GM21619 (cell line): Measurements from ENCODE around the gene CARNS1.
"Not testable (repeated sequence)": the region's sequence is repeated elsewhere in the genome, so short reads cannot be mapped to it uniquely, and the experiment has no call there.

Experiments
- ATAC-seq: cut with Tn5 transposase; IDR thresholded peaks from one replicate; pipeline ENCODE4 v1.9.1; 2021; ENCODE audit not compliant: unreplicated experiment

Gene CARNS1

DNA sequence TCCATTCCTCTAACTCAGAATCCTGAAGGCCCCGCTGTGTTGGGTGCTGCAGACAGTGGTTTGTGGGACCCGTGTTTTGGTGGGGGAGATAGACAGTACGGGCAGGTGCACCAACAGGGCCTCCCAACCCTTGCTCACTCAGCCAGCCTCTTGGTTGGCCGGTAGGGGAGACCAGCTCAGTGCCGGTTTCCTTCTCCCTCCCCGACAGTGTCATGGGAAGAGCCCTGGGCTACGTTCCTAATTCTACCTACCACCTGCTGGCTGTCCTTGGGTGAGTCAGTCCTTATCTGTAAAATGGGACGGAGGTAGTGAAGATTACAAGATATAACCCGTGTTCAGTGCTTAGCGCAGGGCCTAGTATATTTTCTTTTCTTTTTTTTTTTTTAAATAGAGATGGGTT is 47.7 kb downstream of the CARNS1 start:
- ATAC-seq: no peak

- ATAC-seq: no peak
Observed at GRCh38 chr11:67463680-67464410, 48.4 kb downstream of the CARNS1 start.

- peak; percentile 46 for ATAC-seq
Observed at GRCh38 chr11:67464411-67465188, 49.1 kb downstream of the CARNS1 start.

DNA sequence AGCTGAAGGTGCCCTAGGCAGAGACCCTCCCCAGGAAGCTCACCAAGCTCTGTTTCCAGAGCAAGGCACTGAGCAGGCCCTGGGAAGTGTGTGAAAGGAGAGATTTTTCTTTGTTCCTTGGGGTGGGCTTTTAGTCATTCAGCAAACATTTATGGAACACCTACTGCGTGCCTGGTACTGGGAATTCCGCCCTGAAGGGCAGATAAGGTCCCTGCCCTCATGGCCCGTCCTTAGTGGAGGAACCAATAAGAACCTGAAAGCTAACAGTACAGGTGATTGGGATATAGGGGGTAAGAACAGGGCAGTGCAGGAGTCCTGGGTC is 49.7 kb downstream of the CARNS1 start:
- ATAC-seq: no peak

GRCh38 chr11:67465530-67465929 is 50.1 kb downstream of the CARNS1 start:
- ATAC-seq: not testable (repeated sequence)

DNA sequence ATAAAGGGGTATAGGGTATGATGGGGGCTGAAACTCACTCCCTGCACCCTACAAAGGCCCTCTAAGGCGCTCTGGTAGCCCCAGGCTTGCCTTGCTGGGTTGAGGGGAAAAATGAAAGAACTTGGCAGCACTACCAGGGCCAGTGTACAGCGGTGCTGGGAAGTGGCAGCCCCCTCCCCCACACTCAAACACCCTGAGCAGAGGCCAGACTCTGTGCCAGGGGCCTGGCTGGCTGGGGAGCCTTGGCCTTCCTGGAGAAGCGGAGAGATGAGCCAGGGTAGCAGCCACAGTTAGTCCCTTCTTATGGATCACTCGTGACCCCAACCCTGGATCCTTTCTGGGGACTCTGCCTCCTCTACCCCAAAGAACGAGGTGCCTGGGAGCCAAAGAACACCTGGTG is 50.9 kb downstream of the CARNS1 start:
- ATAC-seq: no peak

- ATAC-seq: no peak
Observed at GRCh38 chr11:67466962-67467771, 51.7 kb downstream of the CARNS1 start.

GRCh38 chr11:67468056-67468455 is 52.6 kb downstream of the CARNS1 start:
- no peak for ATAC-seq

GRCh38 chr11:67468456-67468758 is 52.9 kb downstream of the CARNS1 start:
- ATAC-seq: no peak

DNA sequence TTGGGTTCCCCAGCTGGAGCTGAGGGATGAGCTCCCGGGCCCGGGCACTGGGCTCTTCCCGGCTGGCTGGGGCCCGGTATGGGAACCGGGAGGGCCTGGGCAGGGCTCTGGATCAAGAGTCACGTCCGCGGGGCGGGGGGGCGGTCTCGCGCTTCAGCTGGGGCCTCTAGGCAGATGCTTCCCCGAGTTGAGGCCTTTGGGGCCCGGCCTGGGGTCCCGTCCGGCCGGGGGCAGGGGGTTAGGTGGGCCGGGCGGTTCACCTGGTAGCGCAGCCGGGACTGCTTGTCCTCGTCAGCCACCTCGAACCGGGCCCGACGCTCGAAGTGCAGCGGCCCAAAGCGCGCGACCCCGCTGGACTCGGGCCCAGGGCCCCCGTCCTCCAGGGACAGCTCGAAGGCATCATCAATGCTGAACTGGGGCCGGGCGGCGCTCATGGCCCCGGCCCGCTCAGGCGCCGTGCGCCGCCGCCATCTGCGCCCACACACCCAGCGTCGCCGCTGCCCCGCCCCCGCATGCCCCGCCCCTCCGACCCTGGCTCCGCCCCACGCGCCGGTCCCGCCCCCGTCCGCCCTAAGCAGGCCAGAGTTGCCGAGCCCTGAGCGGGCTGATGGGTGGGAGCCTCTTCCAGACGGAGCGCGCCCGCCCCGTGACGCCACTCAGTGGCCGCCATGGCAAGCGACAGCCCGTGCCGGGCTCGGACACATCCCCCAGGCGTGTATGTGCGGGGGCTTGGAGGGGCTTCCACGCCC is 53.5 kb downstream of the CARNS1 start, which contains the start of gene TMEM134:
TSS of gene TMEM134 (minus strand) at position 493 of the 749 bp plus-strand sequence. CDS start at position 434, 59 bp downstream.
- ATAC-seq: peak; percentile 62

- no peak for ATAC-seq
Observed at GRCh38 chr11:67469508-67469811, 54.0 kb downstream of the CARNS1 start.

DNA sequence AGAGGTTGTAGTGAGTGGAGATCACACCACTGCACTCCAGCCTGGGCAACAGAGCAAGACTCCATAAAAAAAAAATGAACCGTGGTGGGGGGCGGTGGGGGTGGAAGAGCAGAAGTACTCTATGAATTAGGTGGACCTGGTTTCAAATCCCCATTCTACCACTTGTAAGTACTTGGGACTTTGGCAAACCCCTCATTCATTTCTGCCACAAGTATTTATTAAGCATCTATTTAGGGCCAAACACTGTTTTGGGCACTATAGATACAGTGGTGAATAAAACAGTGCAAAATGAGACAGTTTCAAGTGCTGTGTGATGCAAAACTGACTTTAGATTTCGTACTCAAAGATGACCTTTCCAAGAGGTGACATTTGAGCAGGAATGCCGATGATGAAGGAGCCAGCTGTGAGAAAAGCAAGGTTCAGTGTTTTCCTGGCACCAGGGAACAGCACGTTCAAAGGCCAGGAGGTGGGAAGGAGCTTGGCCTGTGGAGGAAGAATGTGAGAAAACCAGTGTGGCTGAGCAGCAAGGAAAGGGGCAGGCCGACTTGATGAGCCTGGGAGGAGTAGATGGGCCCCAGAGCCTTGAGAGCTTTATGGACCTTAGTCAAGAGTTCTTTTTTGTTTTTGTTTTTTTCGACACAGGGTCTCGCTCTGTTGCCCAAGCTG is 55.0 kb downstream of the CARNS1 start:
- no peak for ATAC-seq

DNA sequence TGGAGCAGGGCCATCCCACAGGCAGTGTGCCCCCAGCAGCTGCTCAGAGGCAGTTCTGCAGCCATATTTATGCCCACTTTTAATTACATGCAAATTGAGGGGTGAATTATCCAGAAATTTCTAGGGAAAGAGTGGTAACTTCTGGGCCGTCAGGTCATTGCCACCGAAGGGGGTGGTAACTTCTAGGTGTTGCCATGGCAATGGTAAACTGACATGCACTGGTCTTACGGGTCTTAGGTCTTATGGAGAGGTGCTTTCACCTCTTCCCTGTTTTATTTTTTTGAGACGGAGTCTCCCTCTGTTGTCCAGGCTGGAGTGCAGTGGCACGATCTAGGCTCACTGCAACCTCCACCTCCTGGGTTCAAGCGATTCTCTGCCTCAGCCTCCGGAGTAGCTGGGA is 57.4 kb downstream of the CARNS1 start:
- ATAC-seq: no peak
